Activated gamma-delta T cell (primary cell): Measurements from ENCODE around the gene DOP1B.

Experiments
- DNase-seq: peaks from one replicate; lab custom pipeline; 2025; lab: John Stamatoyannopoulos, UW

Gene DOP1B

DNA sequence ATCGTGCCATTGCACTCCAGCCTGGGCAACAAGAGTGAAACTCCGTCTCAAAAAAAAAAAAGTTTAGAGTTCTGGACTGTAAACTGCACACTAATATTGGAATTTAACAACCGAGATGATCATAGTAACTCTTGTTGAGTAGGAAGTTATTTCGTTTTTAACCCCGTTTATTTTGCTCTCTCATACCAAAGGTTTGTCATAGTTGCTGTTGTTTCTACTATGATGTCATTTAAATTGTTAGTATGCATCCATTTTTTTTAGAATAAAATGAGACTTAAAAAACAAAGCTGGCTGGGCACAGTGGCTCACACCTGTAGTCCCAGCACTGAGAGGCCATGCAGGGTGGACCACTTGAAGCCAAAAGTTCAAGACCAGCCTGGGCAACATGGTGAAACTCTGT is 49.3 kb downstream of the DOP1B start:
- no peak for DNase-seq
